Measurements from ENCODE around the gene UBE2E1. TPM values are rescaled to one million over a fixed set of nuclear protein-coding genes. Genes with fewer than 3 reads are reported as not detected.
"Not testable (repeated sequence)": the region's sequence is repeated elsewhere in the genome, so short reads cannot be mapped to it uniquely, and the experiment has no call there.

The UBE2E1 gene
- total and polyA plus RNA-seq, 7 experiments from 2014 or later, result 5.2 to 80.0 (median 65.8) TPM

DNA sequence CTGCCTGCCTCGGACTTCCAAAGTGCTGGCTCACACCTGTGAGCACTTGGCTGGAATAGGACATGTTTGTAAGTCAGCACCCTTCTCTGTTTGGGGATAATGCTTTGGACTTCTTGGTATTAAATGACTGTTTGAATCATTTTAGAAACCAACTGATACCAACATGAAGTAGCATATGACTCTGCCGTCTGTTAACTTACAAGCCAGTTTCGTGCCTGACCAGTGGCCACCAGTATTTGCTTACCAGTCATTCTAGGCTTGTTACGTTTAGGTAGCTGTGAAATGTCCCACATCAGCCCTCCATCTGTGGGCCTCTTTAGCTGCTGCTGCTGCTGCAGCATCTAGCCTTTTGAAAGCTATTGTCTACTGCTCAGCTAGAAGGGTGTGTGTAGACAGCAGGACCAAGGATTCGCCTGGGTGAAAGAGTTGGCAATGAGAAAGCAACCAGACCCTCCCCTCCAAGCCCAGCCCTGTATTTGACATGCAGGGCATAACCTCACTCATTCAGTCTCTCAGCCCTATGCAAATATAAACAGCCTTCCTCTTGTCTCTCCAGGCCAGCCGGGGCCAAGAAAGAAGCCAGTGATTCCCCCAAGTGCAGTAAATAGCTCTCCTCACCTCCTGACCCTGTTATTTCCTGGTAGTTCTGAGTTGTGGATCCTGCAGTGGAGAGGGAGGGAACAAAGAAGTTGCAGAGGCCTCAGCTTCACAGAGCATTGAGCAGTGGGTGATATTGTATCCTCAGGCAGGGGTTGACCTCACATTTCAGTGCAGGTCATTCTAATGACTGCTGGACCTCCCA, 60.0 kb downstream of the UBE2E1 start:
- Mint-ChIP-seq H3K4me3 (no peak overlapping the region), H3K4me1 (peaks cover 10 to 78% (median 50%) of the 10 kb centered on the region in 7 donors), H3K9me3 (no peaks in the 10 kb centered on the region), H3K27ac (peak overlapping the region in 6 of 9 donors; percentile 6 to 74 (median 29)), H3K27me3 (no peaks in the 10 kb centered on the region), H3K36me3 (peaks cover 0 to 28% (median 10%) of the 10 kb centered on the region in 5 donors)
- H3K27ac ChIP-seq (ENCODE audit: low read depth, low read length), result no peak overlapping the region
- no peak overlapping the region for H3K4me3 ChIP-seq (ENCODE audit: low read length)
- POLR2A ChIA-PET, result no interaction called here
- H3K27me3 ChIP-seq (ENCODE audit: control insufficient read depth in 2 of 2, insufficient read depth in 2 of 2, low read length in 2 of 2), result no peaks in the 10 kb centered on the region
- peak; percentile 6 for ATAC-seq
- intact Hi-C loops (cut with micrococcal nuclease), result loop anchor here in 1 of 2 donors (2.0 kb wide), 1 partner anchor 21 kb away; no protein-coding TSS in a partner anchor
- H3K9me3 ChIP-seq (ENCODE audit: control insufficient read depth in 2 of 3, low read length in 3 of 3), result no peaks in the 10 kb centered on the region
- H3K4me1 ChIP-seq (ENCODE audit: control insufficient read depth in 2 of 2, insufficient read depth in 2 of 2, low read length in 2 of 2), result no peaks in the 10 kb centered on the region
- DNase-seq, result no peak
- CTCF ChIA-PET, result no interaction called here
- no peaks in the 10 kb centered on the region for H3K36me3 ChIP-seq (ENCODE audit: control insufficient read depth in 2 of 3, insufficient read depth in 3 of 3, low read length in 3 of 3)

- Mint-ChIP-seq H3K27ac (peak overlapping the region in 2 of 9 donors; percentile 3 to 41), H3K36me3 (peaks cover 0 to 15% (median 4%) of the 10 kb centered on the region in 5 donors), H3K27me3 (no peaks in the 10 kb centered on the region), H3K4me3 (no peak overlapping the region), H3K4me1 (peaks cover 6 to 64% (median 39%) of the 10 kb centered on the region in 7 donors), H3K9me3 (no peaks in the 10 kb centered on the region)
- no peaks in the 10 kb centered on the region for H3K36me3 ChIP-seq (ENCODE audit: control insufficient read depth in 2 of 3, insufficient read depth in 3 of 3, low read length in 3 of 3)
- H3K4me3 ChIP-seq (ENCODE audit: low read length), result no peak overlapping the region
- intact Hi-C loops (cut with micrococcal nuclease), result no loop called here
- no peaks in the 10 kb centered on the region for H3K4me1 ChIP-seq (ENCODE audit: control insufficient read depth in 2 of 2, insufficient read depth in 2 of 2, low read length in 2 of 2)
- ChIA-PET POLR2A (no interaction called here), CTCF (no interaction called here)
- no peaks in the 10 kb centered on the region for H3K9me3 ChIP-seq (ENCODE audit: control insufficient read depth in 2 of 3, low read length in 3 of 3)
- ATAC-seq, result no peak
- H3K27me3 ChIP-seq (ENCODE audit: control insufficient read depth in 2 of 2, insufficient read depth in 2 of 2, low read length in 2 of 2), result no peaks in the 10 kb centered on the region
- H3K27ac ChIP-seq (ENCODE audit: low read depth, low read length), result no peak overlapping the region
- no peak for DNase-seq
These were observed 61.6 kb downstream of the UBE2E1 start for GRCh38 chr3:23867400-23867799.

DNA sequence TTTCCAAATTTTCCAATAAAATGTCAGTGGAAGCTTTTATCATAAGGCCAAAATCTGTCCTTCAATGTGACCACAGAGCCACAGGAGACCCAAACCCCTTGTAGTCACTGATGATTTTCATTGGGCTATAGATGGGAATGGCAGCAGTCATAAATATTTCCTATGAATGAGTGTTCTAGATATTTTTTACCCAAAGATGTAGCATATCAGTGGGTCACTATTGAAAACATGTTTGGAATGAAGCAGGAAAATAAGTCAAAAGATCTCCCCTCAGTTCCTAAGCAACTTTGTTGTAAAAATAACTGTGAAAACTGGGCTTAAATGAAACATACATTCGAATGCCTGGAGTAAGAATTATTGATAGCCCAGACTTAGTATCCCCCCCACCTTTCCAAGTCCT, 62.1 kb downstream of the UBE2E1 start:
- Mint-ChIP-seq H3K27ac (peak overlapping the region in 2 of 9 donors; percentile 3 to 41), H3K4me1 (peaks cover 6 to 61% (median 39%) of the 10 kb centered on the region in 7 donors)

GRCh38 chr3:23869977-23870662, 64.4 kb downstream of the UBE2E1 start:
- Mint-ChIP-seq H3K9me3 (no peaks in the 10 kb centered on the region), H3K36me3 (peaks cover 0 to 5% (median 0%) of the 10 kb centered on the region in 5 donors), H3K27ac (peak overlapping the region in 2 of 9 donors; percentile 14 to 16), H3K27me3 (no peaks in the 10 kb centered on the region), H3K4me1 (peaks cover 4 to 61% (median 38%) of the 10 kb centered on the region in 7 donors), H3K4me3 (no peak overlapping the region)
- Histone ChIP-seq H3K27me3 (ENCODE audit: control insufficient read depth in 2 of 2, insufficient read depth in 2 of 2, low read length in 2 of 2) (no peaks in the 10 kb centered on the region), H3K4me3 (ENCODE audit: low read length) (no peak overlapping the region), H3K4me1 (ENCODE audit: control insufficient read depth in 2 of 2, insufficient read depth in 2 of 2, low read length in 2 of 2) (no peaks in the 10 kb centered on the region), H3K27ac (ENCODE audit: low read depth, low read length) (no peak overlapping the region), H3K9me3 (ENCODE audit: control insufficient read depth in 2 of 3, low read length in 3 of 3) (no peaks in the 10 kb centered on the region), H3K36me3 (ENCODE audit: control insufficient read depth in 2 of 3, insufficient read depth in 3 of 3, low read length in 3 of 3) (no peaks in the 10 kb centered on the region)
- CTCF ChIA-PET, result interaction anchor here (0.6 kb wide), 1 partner anchor 10 kb away, joined by 3 read pairs; no protein-coding TSS in a partner anchor
- intact Hi-C loops (cut with micrococcal nuclease), result no loop called here
- POLR2A ChIA-PET, result no interaction called here
- ATAC-seq (no peak), DNase-seq (no peak)

More for the DNA sequence above, 62.1 kb downstream of the UBE2E1 start:
- H3K36me3 Mint-ChIP-seq, result peaks cover 0 to 14% (median 4%) of the 10 kb centered on the region in 5 donors
- ATAC-seq (no peak), DNase-seq (no peak)
- ChIA-PET CTCF (no interaction called here), POLR2A (no interaction called here)
- H3K4me3 ChIP-seq (ENCODE audit: low read length), result no peak overlapping the region
- H3K36me3 ChIP-seq (ENCODE audit: control insufficient read depth in 2 of 3, insufficient read depth in 3 of 3, low read length in 3 of 3), result no peaks in the 10 kb centered on the region
- no peak overlapping the region for H3K27ac ChIP-seq (ENCODE audit: low read depth, low read length)
- H3K9me3 ChIP-seq (ENCODE audit: control insufficient read depth in 2 of 3, low read length in 3 of 3), result no peaks in the 10 kb centered on the region
- no peaks in the 10 kb centered on the region for H3K9me3 Mint-ChIP-seq
- intact Hi-C loops (cut with micrococcal nuclease), result no loop called here
- no peaks in the 10 kb centered on the region for H3K4me1 ChIP-seq (ENCODE audit: control insufficient read depth in 2 of 2, insufficient read depth in 2 of 2, low read length in 2 of 2)
- no peak overlapping the region for H3K4me3 Mint-ChIP-seq
- no peaks in the 10 kb centered on the region for H3K27me3 ChIP-seq (ENCODE audit: control insufficient read depth in 2 of 2, insufficient read depth in 2 of 2, low read length in 2 of 2)
- H3K27me3 Mint-ChIP-seq, result no peaks in the 10 kb centered on the region

GRCh38 chr3:23870663-23871043, 64.9 kb downstream of the UBE2E1 start:
- H3K27ac Mint-ChIP-seq; H3K27me3 Mint-ChIP-seq; H3K9me3 ChIP-seq (ENCODE audit: control insufficient read depth in 2 of 3, low read length in 3 of 3); H3K4me1 ChIP-seq (ENCODE audit: control insufficient read depth in 2 of 2, insufficient read depth in 2 of 2, low read length in 2 of 2); DNase-seq; H3K9me3 Mint-ChIP-seq; H3K36me3 Mint-ChIP-seq; ATAC-seq; H3K27me3 ChIP-seq (ENCODE audit: control insufficient read depth in 2 of 2, insufficient read depth in 2 of 2, low read length in 2 of 2); H3K4me3 ChIP-seq (ENCODE audit: low read length); H3K4me3 Mint-ChIP-seq; POLR2A ChIA-PET; intact Hi-C loops (cut with micrococcal nuclease); H3K36me3 ChIP-seq (ENCODE audit: control insufficient read depth in 2 of 3, insufficient read depth in 3 of 3, low read length in 3 of 3); H3K27ac ChIP-seq (ENCODE audit: low read depth, low read length): not testable (repeated sequence)
- H3K4me1 Mint-ChIP-seq, result peaks cover 4 to 61% (median 39%) of the 10 kb centered on the region in 7 donors
- CTCF ChIA-PET, result interaction anchor here (0.6 kb wide), 1 partner anchor 10 kb away, joined by 3 read pairs; no protein-coding TSS in a partner anchor

DNA sequence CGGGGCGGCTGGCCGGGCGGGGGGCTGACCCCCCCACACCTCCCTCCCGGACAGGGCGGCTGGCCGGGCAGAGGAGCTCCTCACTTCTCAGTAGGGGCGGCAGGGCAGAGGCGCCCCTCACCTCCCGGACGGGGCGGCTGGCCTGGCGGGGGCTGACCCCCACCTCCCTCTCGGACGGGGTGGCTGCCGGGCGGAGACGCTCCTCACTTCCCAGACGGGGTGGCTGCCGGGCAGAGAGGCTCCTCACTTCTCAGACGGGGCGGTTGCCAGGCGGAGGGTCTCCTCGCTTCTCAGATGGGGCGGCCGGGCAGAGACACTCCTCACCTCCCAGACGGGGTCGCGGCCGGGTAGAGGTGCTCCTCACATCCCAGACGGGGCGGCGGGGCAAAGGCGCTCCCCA, 65.6 kb downstream of the UBE2E1 start:
- H3K27me3 ChIP-seq (ENCODE audit: control insufficient read depth in 2 of 2, insufficient read depth in 2 of 2, low read length in 2 of 2); ATAC-seq; H3K36me3 Mint-ChIP-seq; H3K4me3 Mint-ChIP-seq; H3K9me3 ChIP-seq (ENCODE audit: control insufficient read depth in 2 of 3, low read length in 3 of 3); H3K4me1 ChIP-seq (ENCODE audit: control insufficient read depth in 2 of 2, insufficient read depth in 2 of 2, low read length in 2 of 2); intact Hi-C loops (cut with micrococcal nuclease); H3K4me3 ChIP-seq (ENCODE audit: low read length); H3K27ac Mint-ChIP-seq; H3K27me3 Mint-ChIP-seq; CTCF ChIA-PET; POLR2A ChIA-PET; DNase-seq; H3K9me3 Mint-ChIP-seq; H3K36me3 ChIP-seq (ENCODE audit: control insufficient read depth in 2 of 3, insufficient read depth in 3 of 3, low read length in 3 of 3); H3K27ac ChIP-seq (ENCODE audit: low read depth, low read length): not testable (repeated sequence)
- H3K4me1 Mint-ChIP-seq, result peaks cover 0 to 60% (median 39%) of the 10 kb centered on the region in 7 donors

All from naive thymus-derived CD4-positive, alpha-beta T cell (primary cell).